Parathyroid adenoma (tissue), 2 donors: Measurements from ENCODE around the gene PPOX.

Source experiments
- H2AFZ ChIP-seq: fragments of 300-600 bp; sonication (generic); one replicate; pipeline ENCODE4 v1.7.0; 2017; ENCODE audit warnings: antibody characterized with exemption, mild to moderate bottlenecking
- H3K27ac ChIP-seq: fragments of 300-600 bp; sonication (generic); one replicate; pipeline ENCODE4 v1.7.0; 2017
- H3K27me3 ChIP-seq: fragments of 300-600 bp; sonication (generic); one replicate; pipeline ENCODE4 v1.7.0; 2017; ENCODE audit warnings: low read length; ENCODE audit not compliant: control insufficient read depth, insufficient read depth
- H3K36me3 ChIP-seq: fragments of 300-600 bp; sonication (generic); one replicate; pipeline ENCODE4 v1.7.0; 2017; ENCODE audit warnings: low read length; ENCODE audit not compliant: control insufficient read depth, insufficient read depth
- H3K4me1 ChIP-seq: fragments of 300-600 bp; sonication (generic); one replicate; pipeline ENCODE4 v1.7.0; 2017; ENCODE audit warnings: control low read depth
- H3K4me2 ChIP-seq: fragments of 300-600 bp; sonication (generic); one replicate; pipeline ENCODE4 v1.7.0; 2017; ENCODE audit warnings: low read length
- H3K4me3 ChIP-seq: fragments of 300-600 bp; sonication (generic); one replicate; pipeline ENCODE4 v1.7.0; 2017; ENCODE audit warnings: low read depth, low read length
- H3K79me2 ChIP-seq: fragments of 300-600 bp; sonication (generic); one replicate; pipeline ENCODE4 v1.7.0; 2017; ENCODE audit warnings: control low read depth
- H3K9ac ChIP-seq: fragments of 300-600 bp; sonication (generic); one replicate; pipeline ENCODE4 v1.7.0; 2017; ENCODE audit warnings: mild to moderate bottlenecking
- H3K9me3 ChIP-seq: fragments of 300-600 bp; sonication (generic); one replicate; pipeline ENCODE4 v1.7.0; 2017; ENCODE audit warnings: low read length; ENCODE audit not compliant: control insufficient read depth
- TF ChIP-seq, protein P1 (sequence below): fragments of 300-600 bp; sonication (generic); IDR thresholded peaks from one replicate; pipeline ENCODE4 v1.7.0; 2017; ENCODE audit warnings: antibody characterized with exemption, mild to moderate bottlenecking
- donor health status: primary hyperparathyroidism.

PPOX gene

DNA sequence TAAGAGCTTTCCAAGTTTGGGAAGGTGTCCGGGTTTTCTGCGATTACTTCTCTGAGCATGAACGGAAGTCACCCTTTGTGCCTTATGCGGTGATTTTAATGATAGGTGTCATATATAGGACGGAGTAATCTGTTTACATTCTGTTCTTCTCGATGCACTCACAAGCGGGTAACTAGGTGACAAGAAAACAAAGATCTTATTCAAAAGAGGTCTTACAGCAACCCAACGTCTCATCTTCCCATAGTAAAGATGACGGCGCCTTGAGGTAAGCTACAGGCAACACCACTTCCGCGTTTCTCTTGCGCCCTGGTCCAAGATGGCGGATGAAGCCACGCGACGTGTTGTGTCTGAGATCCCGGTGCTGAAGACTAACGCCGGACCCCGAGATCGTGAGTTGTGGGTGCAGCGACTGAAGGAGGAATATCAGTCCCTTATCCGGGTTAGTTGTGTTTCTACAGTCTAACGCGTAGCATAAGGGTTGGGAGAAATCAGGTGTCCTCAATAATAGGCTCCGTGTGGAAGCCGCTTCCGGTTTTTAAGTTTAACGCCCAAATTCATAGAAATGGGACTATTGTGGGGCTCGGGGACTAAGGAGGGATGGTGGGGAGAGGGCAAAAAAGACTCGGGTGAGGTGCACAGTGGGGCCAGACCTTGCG is 12.4 kb upstream of the PPOX start, which contains the start of gene UFC1:
TSS of gene UFC1 (plus strand) at position 297 of the 656 bp plus-strand sequence. CDS start at position 317, 20 bp downstream.
- Histone ChIP-seq H3K27me3 (no peaks in the 10 kb centered on the region), H3K79me2 (no peaks in the 10 kb centered on the region), H3K9me3 (no peaks in the 10 kb centered on the region), H3K36me3 (no peaks in the 10 kb centered on the region), H3K27ac (peak within 1 kb of the TSS; percentile 91), H3K9ac (no peak within 1 kb of the TSS), H2AFZ (peak within 1 kb of the TSS; percentile 78), H3K4me1 (no peaks in the 10 kb centered on the region), H3K4me3 (peak within 1 kb of the TSS; percentile 99), H3K4me2 (peak within 1 kb of the TSS; percentile 71)
- TF ChIP-seq, protein P1, sequence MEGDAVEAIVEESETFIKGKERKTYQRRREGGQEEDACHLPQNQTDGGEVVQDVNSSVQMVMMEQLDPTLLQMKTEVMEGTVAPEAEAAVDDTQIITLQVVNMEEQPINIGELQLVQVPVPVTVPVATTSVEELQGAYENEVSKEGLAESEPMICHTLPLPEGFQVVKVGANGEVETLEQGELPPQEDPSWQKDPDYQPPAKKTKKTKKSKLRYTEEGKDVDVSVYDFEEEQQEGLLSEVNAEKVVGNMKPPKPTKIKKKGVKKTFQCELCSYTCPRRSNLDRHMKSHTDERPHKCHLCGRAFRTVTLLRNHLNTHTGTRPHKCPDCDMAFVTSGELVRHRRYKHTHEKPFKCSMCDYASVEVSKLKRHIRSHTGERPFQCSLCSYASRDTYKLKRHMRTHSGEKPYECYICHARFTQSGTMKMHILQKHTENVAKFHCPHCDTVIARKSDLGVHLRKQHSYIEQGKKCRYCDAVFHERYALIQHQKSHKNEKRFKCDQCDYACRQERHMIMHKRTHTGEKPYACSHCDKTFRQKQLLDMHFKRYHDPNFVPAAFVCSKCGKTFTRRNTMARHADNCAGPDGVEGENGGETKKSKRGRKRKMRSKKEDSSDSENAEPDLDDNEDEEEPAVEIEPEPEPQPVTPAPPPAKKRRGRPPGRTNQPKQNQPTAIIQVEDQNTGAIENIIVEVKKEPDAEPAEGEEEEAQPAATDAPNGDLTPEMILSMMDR = no peak

DNA sequence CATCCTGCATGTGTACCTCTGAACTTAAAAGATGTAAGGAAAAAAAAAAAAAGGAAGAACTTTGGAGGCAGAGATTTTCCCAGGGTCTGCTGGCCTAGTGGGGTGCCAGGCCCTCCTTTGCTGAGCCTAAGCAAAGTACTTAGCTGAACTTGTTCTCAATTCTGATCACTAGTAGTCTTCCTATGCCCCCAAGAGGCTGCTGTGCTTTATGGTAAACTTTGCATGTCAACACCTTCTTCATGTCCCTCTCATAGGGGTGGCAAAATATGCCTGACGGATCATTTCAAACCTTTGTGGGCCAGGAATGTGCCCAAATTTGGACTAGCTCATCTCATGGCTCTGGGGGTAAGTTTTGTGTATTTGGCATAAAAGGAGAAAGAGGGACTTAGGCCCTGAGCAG is 8.4 kb upstream of the PPOX start:
- no peak overlapping the region for H3K27ac ChIP-seq
- no peaks in the 10 kb centered on the region for H3K36me3 ChIP-seq
- H3K79me2 ChIP-seq = peaks cover 4% of the 10 kb centered on the region
- H3K27me3 ChIP-seq = no peaks in the 10 kb centered on the region
- no peaks in the 10 kb centered on the region for H3K9me3 ChIP-seq
- H2AFZ ChIP-seq = no peak overlapping the region
- H3K4me3 ChIP-seq = no peak overlapping the region
- H3K4me1 ChIP-seq = no peaks in the 10 kb centered on the region
- TF ChIP-seq, protein P1 = no peak
- no peak overlapping the region for H3K4me2 ChIP-seq
- H3K9ac ChIP-seq = no peak overlapping the region

DNA sequence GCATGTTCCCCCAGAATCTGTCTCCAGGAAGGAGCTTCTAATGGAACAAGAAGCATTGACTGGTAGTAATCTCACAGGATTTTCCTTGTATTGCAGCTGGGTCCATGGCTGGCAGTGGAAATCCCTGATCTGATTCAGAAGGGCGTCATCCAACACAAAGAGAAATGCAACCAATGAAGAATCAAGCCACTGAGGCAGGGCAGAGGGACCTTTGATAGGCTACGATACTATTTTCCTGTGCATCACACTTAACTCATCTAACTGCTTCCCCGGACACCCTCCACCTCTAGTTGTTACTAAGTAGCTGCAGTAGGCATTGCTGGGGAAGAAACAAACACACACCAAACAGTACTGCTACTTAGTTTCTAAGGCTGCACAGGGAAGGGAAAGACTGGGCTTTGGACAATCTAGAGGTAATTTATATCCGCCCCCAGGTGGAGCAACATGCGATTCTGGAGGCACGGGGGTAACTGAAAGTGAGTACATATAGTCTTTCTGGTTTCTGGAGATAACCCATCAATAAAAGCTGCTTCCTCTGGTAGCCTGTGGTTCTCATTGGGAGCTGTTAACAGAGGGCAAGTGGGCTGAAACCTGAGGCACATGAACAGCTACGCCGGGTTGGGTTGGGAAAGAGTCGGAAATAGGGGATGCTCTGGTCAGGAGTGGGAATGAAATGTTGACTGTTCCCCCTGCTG is 7.8 kb upstream of the PPOX start:
- peak overlapping the region; percentile 94 for H3K4me3 ChIP-seq
- no peaks in the 10 kb centered on the region for H3K36me3 ChIP-seq
- no peaks in the 10 kb centered on the region for H3K9me3 ChIP-seq
- H3K79me2 ChIP-seq = peaks cover 4% of the 10 kb centered on the region
- H2AFZ ChIP-seq = peak overlapping the region; percentile 87
- TF ChIP-seq, protein P1 = no peak
- H3K27ac ChIP-seq = peak overlapping the region; percentile 91
- no peak overlapping the region for H3K9ac ChIP-seq
- peak overlapping the region; percentile 69 for H3K4me2 ChIP-seq
- H3K4me1 ChIP-seq = no peaks in the 10 kb centered on the region
- H3K27me3 ChIP-seq = no peaks in the 10 kb centered on the region

DNA sequence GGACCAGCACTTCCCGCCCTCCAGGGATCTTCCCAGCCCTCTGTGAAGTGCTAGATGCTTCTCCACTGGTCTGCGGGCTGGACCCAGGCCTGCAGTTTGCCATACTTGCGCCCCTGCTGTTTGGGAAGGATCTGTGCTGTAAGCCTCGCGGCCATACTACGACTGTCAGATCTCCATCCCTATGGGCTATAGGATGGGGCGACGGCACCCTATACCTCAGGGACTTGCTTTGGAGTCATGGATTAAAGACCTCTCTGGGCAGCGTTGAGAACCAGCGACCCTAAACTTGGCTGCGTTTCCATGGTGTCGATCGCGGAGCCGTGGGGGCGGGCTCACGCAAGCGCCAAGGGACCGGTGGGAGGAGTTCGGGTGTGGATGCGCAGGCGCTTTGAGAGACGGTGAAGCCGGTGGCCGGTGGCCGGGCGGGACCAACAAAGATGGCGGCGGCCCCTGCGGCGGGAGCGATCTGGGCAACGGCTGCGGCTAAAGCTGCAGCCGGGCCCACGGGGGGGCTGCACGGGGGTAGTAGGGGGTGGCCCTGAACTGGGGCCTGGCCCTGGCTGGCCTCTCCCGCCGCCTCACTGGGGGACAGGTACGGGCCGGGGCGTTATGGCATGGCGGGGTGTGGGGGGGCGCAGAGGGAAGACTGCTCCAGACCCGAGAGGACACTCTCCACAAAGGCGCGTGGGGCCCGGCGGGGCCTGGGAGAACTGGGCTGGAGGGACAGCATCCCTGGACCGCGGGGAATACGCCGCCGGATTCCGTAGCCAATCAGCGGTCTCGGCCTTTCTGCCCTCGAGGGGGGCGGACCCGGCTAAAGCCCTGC is 6.9 kb upstream of the PPOX start, which contains the start of gene USP21:
TSS of gene USP21 (plus strand) at position 414 of the 826 bp plus-strand sequence. CDS start 1,141 bp downstream, outside the sequence.
- Histone ChIP-seq H3K4me1 (no peaks in the 10 kb centered on the region), H3K36me3 (no peaks in the 10 kb centered on the region)
- TF ChIP-seq, protein P1 = no peak

More for the DNA sequence above, 6.9 kb upstream of the PPOX start, which contains the start of gene USP21:
- H3K27me3 ChIP-seq = no peaks in the 10 kb centered on the region
- H3K9me3 ChIP-seq = no peaks in the 10 kb centered on the region
- H3K4me3 ChIP-seq = peak within 1 kb of the TSS; percentile 94
- peak within 1 kb of the TSS; percentile 37 for H3K9ac ChIP-seq
- H3K4me2 ChIP-seq = peak within 1 kb of the TSS; percentile 69
- peak within 1 kb of the TSS; percentile 91 for H3K27ac ChIP-seq
- H2AFZ ChIP-seq = peak within 1 kb of the TSS; percentile 87
- peaks cover 4% of the 10 kb centered on the region for H3K79me2 ChIP-seq
